DND-41 (cell line): ENCODE results near the gene OBP2B.

Experiments used
- EZH2 ChIP-seq: IDR thresholded peaks from 3 replicates; pipeline ENCODE4 v1.6.1; 2012; ENCODE audit warnings: borderline replicate concordance, low read depth, mild to moderate bottlenecking, moderate library complexity, low read length, inconsistent platforms; ENCODE audit not compliant: severe bottlenecking
- TF ChIP-seq, protein P1 (sequence below): IDR thresholded peaks from 2 replicates; pipeline ENCODE4 v1.5.1; 2012; ENCODE audit warnings: borderline replicate concordance, low read length, moderate library complexity, mild to moderate bottlenecking; ENCODE audit not compliant: poor library complexity, severe bottlenecking; ENCODE audit errors: extremely low read depth

DNA sequence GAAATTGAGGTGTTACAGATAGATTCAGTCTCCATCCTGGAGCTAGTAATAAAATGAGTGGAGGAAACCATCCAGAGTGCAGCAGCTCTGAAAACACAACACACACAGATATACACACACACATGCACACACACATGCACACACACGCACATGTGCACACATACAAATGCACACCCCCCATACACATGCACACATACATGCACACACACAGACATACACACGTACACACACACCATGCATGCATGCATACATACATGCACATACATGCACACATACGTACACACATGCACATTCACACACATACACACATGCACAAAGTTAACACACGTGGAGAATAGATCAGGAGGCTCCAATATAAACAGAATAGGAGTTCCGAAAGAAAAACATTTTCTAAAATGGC is 21.0 kb upstream of the OBP2B start:
- TF ChIP-seq, protein P1, sequence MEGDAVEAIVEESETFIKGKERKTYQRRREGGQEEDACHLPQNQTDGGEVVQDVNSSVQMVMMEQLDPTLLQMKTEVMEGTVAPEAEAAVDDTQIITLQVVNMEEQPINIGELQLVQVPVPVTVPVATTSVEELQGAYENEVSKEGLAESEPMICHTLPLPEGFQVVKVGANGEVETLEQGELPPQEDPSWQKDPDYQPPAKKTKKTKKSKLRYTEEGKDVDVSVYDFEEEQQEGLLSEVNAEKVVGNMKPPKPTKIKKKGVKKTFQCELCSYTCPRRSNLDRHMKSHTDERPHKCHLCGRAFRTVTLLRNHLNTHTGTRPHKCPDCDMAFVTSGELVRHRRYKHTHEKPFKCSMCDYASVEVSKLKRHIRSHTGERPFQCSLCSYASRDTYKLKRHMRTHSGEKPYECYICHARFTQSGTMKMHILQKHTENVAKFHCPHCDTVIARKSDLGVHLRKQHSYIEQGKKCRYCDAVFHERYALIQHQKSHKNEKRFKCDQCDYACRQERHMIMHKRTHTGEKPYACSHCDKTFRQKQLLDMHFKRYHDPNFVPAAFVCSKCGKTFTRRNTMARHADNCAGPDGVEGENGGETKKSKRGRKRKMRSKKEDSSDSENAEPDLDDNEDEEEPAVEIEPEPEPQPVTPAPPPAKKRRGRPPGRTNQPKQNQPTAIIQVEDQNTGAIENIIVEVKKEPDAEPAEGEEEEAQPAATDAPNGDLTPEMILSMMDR = no peak
- no peak for TF ChIP-seq EZH2
